HCT116 (cell line): Measurements from ENCODE around the gene ITGAL. TPM values are rescaled to one million over a fixed set of nuclear protein-coding genes. Genes with fewer than 3 reads are reported as not detected.

Experiments
- ATAC-seq: fragments of 200-7000 bp; cut with Tn5 transposase; 2 replicates; pipeline ENCODE4 v1.9.1; 2020; ENCODE audit warnings: mild to moderate bottlenecking, moderate library complexity
- BruUV-seq: library from RNA; stranded (reverse); fragments of 400-500 nt; replicated peaks from 2 replicates; lab custom pipeline; 2021; lab: Mats Ljungman, UMichigan
- CTCF ChIA-PET: fragments of 300-600 bp; sonication (Branson Sonifier 250); formaldehyde crosslinking; loops from one replicate; lab custom pipeline; 2021; ENCODE audit warnings: antibody characterized with exemption; lab: Charles Lee
- POLR2A ChIA-PET: fragments of 300-600, 350-600 bp; sonication (Branson Sonifier 250); formaldehyde crosslinking; loops from one replicate; lab custom pipeline; 2021; ENCODE audit warnings: antibody characterized with exemption; lab: Charles Lee
- RAD21 ChIA-PET, 2 experiments: fragments of 300-600 bp; sonication (Branson Sonifier 250); formaldehyde crosslinking; loops; one replicate each; lab custom pipeline; 2023; ENCODE audit warnings: low total read pairs in 2 of 2; ENCODE audit not compliant: uncharacterized antibody in 2 of 2, unreplicated experiment in 2 of 2, low non-redundant PET in 1 of 2; lab: Charles Lee
- DNase-seq: peaks from one replicate; pipeline ENCODE4 v3.0.0-alpha.2; 2010; ENCODE audit warnings: low read depth, low spot score
- H2AFZ ChIP-seq: fragments of 200-600 bp; shearing (Covaris generic), sonication (generic); 2 replicates; pipeline ENCODE4 v1.6.1; 2017; ENCODE audit warnings: low read depth, mixed run types, mixed read lengths, antibody characterized with exemption, low read length; ENCODE audit not compliant: poor library complexity, severe bottlenecking
- H3K27ac ChIP-seq: 2 replicates; pipeline ENCODE4 v1.5.1; 2012; ENCODE audit warnings: low read depth, low read length
- H3K27me3 ChIP-seq: fragments of 200-600 bp; sonication (generic); 2 replicates; pipeline ENCODE4 v1.6.1; 2016; ENCODE audit warnings: mixed run types, low read length, mixed read lengths; ENCODE audit not compliant: insufficient read depth
- H3K36me3 ChIP-seq, 2 experiments: fragments of 200-500 bp in 1 of 2; fragments of 200-600 bp in 1 of 2; sonication (Bioruptor generic) in 1 of 2; sonication (generic) in 1 of 2; 2 replicates each; pipeline versions ENCODE4 v1.5.1 to v1.6.1; 2014 to 2016; ENCODE audit warnings: low read length in 2 of 2, inconsistent platforms in 1 of 2, mixed read lengths in 1 of 2, mixed run types in 1 of 2; ENCODE audit not compliant: insufficient read depth in 2 of 2, control insufficient read depth in 1 of 2
- H3K4me1 ChIP-seq, 2 experiments: fragments of 200-600 bp in 1 of 2; sonication (generic) in 1 of 2; 2 replicates each; pipeline versions ENCODE4 v1.5.1 to v1.6.1; 2012 to 2017; ENCODE audit warnings: low read length in 2 of 2, inconsistent platforms in 1 of 2, mild to moderate bottlenecking in 1 of 2, mixed read lengths in 1 of 2, mixed run types in 1 of 2, moderate library complexity in 1 of 2; ENCODE audit not compliant: insufficient read depth in 2 of 2, control insufficient read depth in 1 of 2
- H3K4me2 ChIP-seq: fragments of 200-600 bp; sonication (generic); 2 replicates; pipeline ENCODE4 v1.6.1; 2017; ENCODE audit warnings: mixed run types, low read length, mixed read lengths
- H3K4me3 ChIP-seq, 2 experiments: fragments of 200-600 bp in 1 of 2; sonication (generic) in 1 of 2; replicated peaks in 1 of 2; 2 replicates each; pipeline ENCODE4 v1.5.1; 2011 to 2016; ENCODE audit warnings: low read length in 2 of 2, control low read depth in 1 of 2, low read depth in 1 of 2, mild to moderate bottlenecking in 1 of 2, mixed read lengths in 1 of 2, mixed run types in 1 of 2
- H3K79me2 ChIP-seq: fragments of 200-600 bp; sonication (generic); 2 replicates; pipeline ENCODE4 v1.6.1; 2017; ENCODE audit warnings: mild to moderate bottlenecking, mixed run types, low read length, moderate library complexity, mixed read lengths; ENCODE audit not compliant: insufficient read depth
- H3K9ac ChIP-seq: fragments of 200-600 bp; sonication (generic); 2 replicates; pipeline ENCODE4 v1.6.1; 2016; ENCODE audit warnings: low read length, mixed read lengths
- H3K9me2 ChIP-seq: fragments of 200-600 bp; sonication (generic), shearing (Covaris generic); 2 replicates; pipeline ENCODE4 v1.6.1; 2017; ENCODE audit warnings: mixed run types, mild to moderate bottlenecking, moderate library complexity; ENCODE audit not compliant: insufficient read depth
- H3K9me3 ChIP-seq, 2 experiments: fragments of 200-500 bp in 1 of 2; fragments of 200-600 bp in 1 of 2; sonication (Bioruptor generic) in 1 of 2; sonication (generic) in 1 of 2; 2 replicates each; pipeline ENCODE4 v1.6.1; 2014 to 2017; ENCODE audit warnings: low read length in 2 of 2, mixed read lengths in 2 of 2, inconsistent platforms in 1 of 2, low read depth in 1 of 2, mild to moderate bottlenecking in 1 of 2, mixed run types in 1 of 2, moderate library complexity in 1 of 2; ENCODE audit not compliant: control insufficient read depth in 1 of 2, insufficient read depth in 1 of 2
- H4K20me1 ChIP-seq: fragments of 200-600 bp; sonication (generic), shearing (Covaris generic); 2 replicates; pipeline ENCODE4 v1.6.1; 2017; ENCODE audit warnings: mixed run types, mild to moderate bottlenecking, moderate library complexity; ENCODE audit not compliant: insufficient read depth
- CBX3 ChIP-seq: IDR thresholded peaks from 2 replicates; pipeline ENCODE4 v1.6.1; 2012; ENCODE audit warnings: low read depth
- EGR1 ChIP-seq: IDR thresholded peaks from 2 replicates; pipeline ENCODE4 v1.6.1; 2012; ENCODE audit warnings: low read depth
- ELF1 ChIP-seq: IDR thresholded peaks from 2 replicates; pipeline ENCODE4 v1.6.1; 2012; ENCODE audit warnings: low read depth, borderline replicate concordance
- EZH2 ChIP-seq: fragments of 200-600 bp; sonication (generic); IDR thresholded peaks from 2 replicates; pipeline ENCODE4 v1.6.1; 2017; ENCODE audit warnings: antibody characterized with exemption, mixed run types
- EZH2phosphoT487 ChIP-seq: fragments of 200-600 bp; IDR thresholded peaks from 2 replicates; pipeline ENCODE4 v1.6.1; 2018; ENCODE audit warnings: antibody characterized with exemption, borderline replicate concordance
- FOSL1 ChIP-seq: IDR thresholded peaks from 2 replicates; pipeline ENCODE4 v1.6.1; 2012; ENCODE audit warnings: low read depth
- JUND ChIP-seq: IDR thresholded peaks from 2 replicates; pipeline ENCODE4 v1.6.1; 2012
- POLR2A ChIP-seq: IDR thresholded peaks from 2 replicates; pipeline ENCODE4 v1.7.0; 2011; ENCODE audit warnings: borderline replicate concordance; ENCODE audit not compliant: insufficient read depth, insufficient read length; ENCODE audit errors: extremely low read depth
- RAD21 ChIP-seq: IDR thresholded peaks from 2 replicates; pipeline ENCODE4 v1.6.1; 2012; ENCODE audit warnings: low read depth, mild to moderate bottlenecking
- SRF ChIP-seq: IDR thresholded peaks from 2 replicates; pipeline ENCODE4 v1.6.1; 2012; ENCODE audit warnings: low read depth
- TCF7L2 ChIP-seq: IDR thresholded peaks from 2 replicates; pipeline ENCODE4 v1.7.0; 2011; ENCODE audit warnings: borderline replicate concordance, inconsistent platforms; ENCODE audit not compliant: insufficient read depth, insufficient read length; ENCODE audit errors: extremely low read depth
- ZFX ChIP-seq: fragments of 450-650 bp; IDR thresholded peaks from 2 replicates; pipeline ENCODE4 v1.6.1; 2017
- ZNF274 ChIP-seq: fragments of 200-500 bp; sonication (Bioruptor generic); IDR thresholded peaks from 2 replicates; pipeline ENCODE4 v1.6.1; 2014; ENCODE audit warnings: mild to moderate bottlenecking, low read depth, low read length, inconsistent platforms
- intact Hi-C: fragments of 100-400 bp; cut with micrococcal nuclease; formaldehyde crosslinking; loops from 2 replicates; pipeline ENCODE4 v1.10.0; 2022
- total RNA-seq: library from RNA; stranded (reverse); gene quantifications from one replicate; pipeline ENCODE4 v1.2.1, GENCODE V29; 2021; ENCODE audit not compliant: unreplicated experiment
- TF ChIP-seq, protein P1 (sequence below): IDR thresholded peaks from 2 replicates; pipeline ENCODE4 v1.6.1; 2012
- TF ChIP-seq, protein P2 (sequence below): IDR thresholded peaks from 2 replicates; pipeline ENCODE4 v1.6.1; 2012; ENCODE audit warnings: low read depth
- TF ChIP-seq, protein P3 (sequence below), 3 experiments: fragments of 200-600 bp in 1 of 3; sonication (generic) in 1 of 3; IDR thresholded peaks in 2 of 3; conservative IDR thresholded peaks in 1 of 3; 2 replicates each; pipeline ENCODE4 v1.5.1; 2012 to 2017; ENCODE audit warnings: low read depth in 2 of 3, low read length in 2 of 3, antibody characterized with exemption in 1 of 3, borderline replicate concordance in 1 of 3, control low read depth in 1 of 3, mild to moderate bottlenecking in 1 of 3, mixed read lengths in 1 of 3, mixed run types in 1 of 3, moderate library complexity in 1 of 3; ENCODE audit not compliant: insufficient read depth in 1 of 3
- TF ChIP-seq, protein P4 (sequence below): IDR thresholded peaks from 2 replicates; pipeline ENCODE4 v1.6.1; 2011; ENCODE audit warnings: mild to moderate bottlenecking, low read length, moderate library complexity; ENCODE audit not compliant: insufficient replicate concordance; ENCODE audit errors: extremely low read depth

Gene ITGAL
- total RNA-seq, 1 experiment from 2014 or later: 1.4 TPM

DNA sequence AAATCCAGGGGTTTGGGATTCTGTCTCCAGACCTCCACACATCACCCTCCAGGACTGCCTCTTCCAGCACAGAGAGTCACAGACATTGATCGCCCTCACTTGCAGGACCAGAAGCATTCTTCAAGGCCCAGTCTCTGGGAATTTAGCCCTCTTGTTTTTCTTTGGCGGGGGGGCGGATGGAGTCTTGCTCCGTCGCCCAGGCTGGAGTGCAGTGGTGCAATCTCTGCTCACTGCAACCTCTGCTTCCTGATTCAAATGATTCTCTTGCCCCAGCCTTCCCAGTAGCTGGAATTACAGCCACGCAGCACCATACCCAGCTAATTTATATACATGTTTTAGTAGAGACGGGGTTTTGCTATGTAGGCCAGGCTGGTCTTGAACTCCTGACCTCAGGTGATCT, 8.5 kb upstream of the ITGAL start:
- POLR2A ChIA-PET: interaction anchor here (0.6 kb wide), 1 partner anchor 34 kb away, joined by 3 read pairs; no protein-coding TSS in a partner anchor
- DNase-seq: no peak
- RAD21 ChIA-PET: no interaction called here

More for the DNA sequence above, 8.5 kb upstream of the ITGAL start:
- Histone ChIP-seq H3K27me3 (no peaks in the 10 kb centered on the region), H4K20me1 (no peaks in the 10 kb centered on the region), H3K9me2 (no peaks in the 10 kb centered on the region), H3K4me2 (no peak overlapping the region), H3K4me1 (no peaks in the 10 kb centered on the region), H3K79me2 (no peaks in the 10 kb centered on the region), H3K4me3 (no peak overlapping the region), H2AFZ (no peak overlapping the region), H3K27ac (no peak overlapping the region), H3K9ac (no peak overlapping the region), H3K9me3 (no peaks in the 10 kb centered on the region), H3K36me3 (no peaks in the 10 kb centered on the region)
- no TSS peak for BruUV-seq
- no peak for TF ChIP-seq ELF1
- no peak for TF ChIP-seq RAD21
- TF ChIP-seq, protein P1, sequence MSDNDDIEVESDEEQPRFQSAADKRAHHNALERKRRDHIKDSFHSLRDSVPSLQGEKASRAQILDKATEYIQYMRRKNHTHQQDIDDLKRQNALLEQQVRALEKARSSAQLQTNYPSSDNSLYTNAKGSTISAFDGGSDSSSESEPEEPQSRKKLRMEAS: no peak
- no peak for TF ChIP-seq POLR2A
- TF ChIP-seq, protein P2, sequence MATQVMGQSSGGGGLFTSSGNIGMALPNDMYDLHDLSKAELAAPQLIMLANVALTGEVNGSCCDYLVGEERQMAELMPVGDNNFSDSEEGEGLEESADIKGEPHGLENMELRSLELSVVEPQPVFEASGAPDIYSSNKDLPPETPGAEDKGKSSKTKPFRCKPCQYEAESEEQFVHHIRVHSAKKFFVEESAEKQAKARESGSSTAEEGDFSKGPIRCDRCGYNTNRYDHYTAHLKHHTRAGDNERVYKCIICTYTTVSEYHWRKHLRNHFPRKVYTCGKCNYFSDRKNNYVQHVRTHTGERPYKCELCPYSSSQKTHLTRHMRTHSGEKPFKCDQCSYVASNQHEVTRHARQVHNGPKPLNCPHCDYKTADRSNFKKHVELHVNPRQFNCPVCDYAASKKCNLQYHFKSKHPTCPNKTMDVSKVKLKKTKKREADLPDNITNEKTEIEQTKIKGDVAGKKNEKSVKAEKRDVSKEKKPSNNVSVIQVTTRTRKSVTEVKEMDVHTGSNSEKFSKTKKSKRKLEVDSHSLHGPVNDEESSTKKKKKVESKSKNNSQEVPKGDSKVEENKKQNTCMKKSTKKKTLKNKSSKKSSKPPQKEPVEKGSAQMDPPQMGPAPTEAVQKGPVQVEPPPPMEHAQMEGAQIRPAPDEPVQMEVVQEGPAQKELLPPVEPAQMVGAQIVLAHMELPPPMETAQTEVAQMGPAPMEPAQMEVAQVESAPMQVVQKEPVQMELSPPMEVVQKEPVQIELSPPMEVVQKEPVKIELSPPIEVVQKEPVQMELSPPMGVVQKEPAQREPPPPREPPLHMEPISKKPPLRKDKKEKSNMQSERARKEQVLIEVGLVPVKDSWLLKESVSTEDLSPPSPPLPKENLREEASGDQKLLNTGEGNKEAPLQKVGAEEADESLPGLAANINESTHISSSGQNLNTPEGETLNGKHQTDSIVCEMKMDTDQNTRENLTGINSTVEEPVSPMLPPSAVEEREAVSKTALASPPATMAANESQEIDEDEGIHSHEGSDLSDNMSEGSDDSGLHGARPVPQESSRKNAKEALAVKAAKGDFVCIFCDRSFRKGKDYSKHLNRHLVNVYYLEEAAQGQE: no peak
- no peak for TF ChIP-seq SRF
- no peak for TF ChIP-seq TCF7L2
- no peak for TF ChIP-seq FOSL1
- TF ChIP-seq, protein P3, sequence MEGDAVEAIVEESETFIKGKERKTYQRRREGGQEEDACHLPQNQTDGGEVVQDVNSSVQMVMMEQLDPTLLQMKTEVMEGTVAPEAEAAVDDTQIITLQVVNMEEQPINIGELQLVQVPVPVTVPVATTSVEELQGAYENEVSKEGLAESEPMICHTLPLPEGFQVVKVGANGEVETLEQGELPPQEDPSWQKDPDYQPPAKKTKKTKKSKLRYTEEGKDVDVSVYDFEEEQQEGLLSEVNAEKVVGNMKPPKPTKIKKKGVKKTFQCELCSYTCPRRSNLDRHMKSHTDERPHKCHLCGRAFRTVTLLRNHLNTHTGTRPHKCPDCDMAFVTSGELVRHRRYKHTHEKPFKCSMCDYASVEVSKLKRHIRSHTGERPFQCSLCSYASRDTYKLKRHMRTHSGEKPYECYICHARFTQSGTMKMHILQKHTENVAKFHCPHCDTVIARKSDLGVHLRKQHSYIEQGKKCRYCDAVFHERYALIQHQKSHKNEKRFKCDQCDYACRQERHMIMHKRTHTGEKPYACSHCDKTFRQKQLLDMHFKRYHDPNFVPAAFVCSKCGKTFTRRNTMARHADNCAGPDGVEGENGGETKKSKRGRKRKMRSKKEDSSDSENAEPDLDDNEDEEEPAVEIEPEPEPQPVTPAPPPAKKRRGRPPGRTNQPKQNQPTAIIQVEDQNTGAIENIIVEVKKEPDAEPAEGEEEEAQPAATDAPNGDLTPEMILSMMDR (IDR thresholded peaks at IDR 0.05 in 2 of 3, conservative IDR thresholded peaks at IDR 0.05 in 1 of 3; ENCODE audit: borderline replicate concordance in 1 of 3, insufficient read depth in 1 of 3, low read depth in 2 of 3, low read length in 2 of 3): no peak
- TF ChIP-seq ZFX: no peak
- TF ChIP-seq EZH2: no peak
- TF ChIP-seq EGR1: no peak
- TF ChIP-seq ZNF274: no peak
- TF ChIP-seq JUND: no peak
- no peak for TF ChIP-seq CBX3
- TF ChIP-seq, protein P4, sequence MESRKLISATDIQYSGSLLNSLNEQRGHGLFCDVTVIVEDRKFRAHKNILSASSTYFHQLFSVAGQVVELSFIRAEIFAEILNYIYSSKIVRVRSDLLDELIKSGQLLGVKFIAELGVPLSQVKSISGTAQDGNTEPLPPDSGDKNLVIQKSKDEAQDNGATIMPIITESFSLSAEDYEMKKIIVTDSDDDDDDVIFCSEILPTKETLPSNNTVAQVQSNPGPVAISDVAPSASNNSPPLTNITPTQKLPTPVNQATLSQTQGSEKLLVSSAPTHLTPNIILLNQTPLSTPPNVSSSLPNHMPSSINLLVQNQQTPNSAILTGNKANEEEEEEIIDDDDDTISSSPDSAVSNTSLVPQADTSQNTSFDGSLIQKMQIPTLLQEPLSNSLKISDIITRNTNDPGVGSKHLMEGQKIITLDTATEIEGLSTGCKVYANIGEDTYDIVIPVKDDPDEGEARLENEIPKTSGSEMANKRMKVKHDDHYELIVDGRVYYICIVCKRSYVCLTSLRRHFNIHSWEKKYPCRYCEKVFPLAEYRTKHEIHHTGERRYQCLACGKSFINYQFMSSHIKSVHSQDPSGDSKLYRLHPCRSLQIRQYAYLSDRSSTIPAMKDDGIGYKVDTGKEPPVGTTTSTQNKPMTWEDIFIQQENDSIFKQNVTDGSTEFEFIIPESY: no peak
- TF ChIP-seq EZH2phosphoT487: no peak
- no peak for ATAC-seq
- CTCF ChIA-PET: no interaction called here
- intact Hi-C loops: no loop called here
